ENCODE measurements around the gene MAPK6.
"Not testable (repeated sequence)": the region's sequence is repeated elsewhere in the genome, so short reads cannot be mapped to it uniquely, and the experiment has no call there.

The MAPK6 gene

GRCh38 chr15:52093167-52093538 lies 74.1 kb downstream of the MAPK6 start:
- Mint-ChIP-seq H3K27me3 (ENCODE audit: low read depth) (peaks cover 10% of the 10 kb centered on the region), H3K36me3 (ENCODE audit: low read depth) (peaks cover 6% of the 10 kb centered on the region), H3K9me3 (peaks cover 18% of the 10 kb centered on the region), H3K4me3 (no peak overlapping the region), H3K27ac (no peak overlapping the region), H3K4me1 (ENCODE audit: low read depth) (no peaks in the 10 kb centered on the region)
- no peak for DNase-seq (ENCODE audit: low spot score)

- peaks cover 10% of the 10 kb centered on the region for H3K27me3 Mint-ChIP-seq (ENCODE audit: low read depth)
- no peak overlapping the region for H3K4me3 Mint-ChIP-seq
- H3K4me1 Mint-ChIP-seq (ENCODE audit: low read depth) = no peaks in the 10 kb centered on the region
- H3K9me3 Mint-ChIP-seq = peaks cover 18% of the 10 kb centered on the region
- no peak for DNase-seq (ENCODE audit: low spot score)
- H3K36me3 Mint-ChIP-seq (ENCODE audit: low read depth) = peaks cover 6% of the 10 kb centered on the region
- no peak overlapping the region for H3K27ac Mint-ChIP-seq
Measured at GRCh38 chr15:52093539-52094510, 74.8 kb downstream of the MAPK6 start.

GRCh38 chr15:52094811-52095584 lies 76.0 kb downstream of the MAPK6 start:
- no peaks in the 10 kb centered on the region for H3K4me1 Mint-ChIP-seq (ENCODE audit: low read depth)
- H3K4me3 Mint-ChIP-seq = no peak overlapping the region

GRCh38 chr15:52095597-52096262 lies 76.7 kb downstream of the MAPK6 start:
- H3K27ac Mint-ChIP-seq = no peak overlapping the region
- H3K4me3 Mint-ChIP-seq = no peak overlapping the region
- H3K36me3 Mint-ChIP-seq (ENCODE audit: low read depth) = no peaks in the 10 kb centered on the region
- peaks cover 4% of the 10 kb centered on the region for H3K27me3 Mint-ChIP-seq (ENCODE audit: low read depth)
- DNase-seq (ENCODE audit: low spot score) = no peak
- no peaks in the 10 kb centered on the region for H3K4me1 Mint-ChIP-seq (ENCODE audit: low read depth)
- peaks cover under 1% of the 10 kb centered on the region for H3K9me3 Mint-ChIP-seq

More at GRCh38 chr15:52094811-52095584, 76.0 kb downstream of the MAPK6 start:
- H3K27me3 Mint-ChIP-seq (ENCODE audit: low read depth) = peaks cover 4% of the 10 kb centered on the region
- H3K27ac Mint-ChIP-seq = no peak overlapping the region
- peaks cover 2% of the 10 kb centered on the region for H3K36me3 Mint-ChIP-seq (ENCODE audit: low read depth)
- DNase-seq (ENCODE audit: low spot score) = no peak
- peaks cover 8% of the 10 kb centered on the region for H3K9me3 Mint-ChIP-seq

- not testable (repeated sequence) for H3K27ac Mint-ChIP-seq
Measured at GRCh38 chr15:52096536-52096935, 77.5 kb downstream of the MAPK6 start.

GRCh38 chr15:52097180-52097579 lies 78.2 kb downstream of the MAPK6 start:
- Mint-ChIP-seq H3K4me3 (no peak overlapping the region), H3K4me1 (ENCODE audit: low read depth) (no peaks in the 10 kb centered on the region), H3K9me3 (no peaks in the 10 kb centered on the region), H3K27ac (no peak overlapping the region), H3K27me3 (ENCODE audit: low read depth) (peaks cover 4% of the 10 kb centered on the region), H3K36me3 (ENCODE audit: low read depth) (no peaks in the 10 kb centered on the region)
- DNase-seq (ENCODE audit: low spot score) = no peak

More at GRCh38 chr15:52096536-52096935, 77.5 kb downstream of the MAPK6 start:
- H3K36me3 Mint-ChIP-seq (ENCODE audit: low read depth); DNase-seq (ENCODE audit: low spot score); H3K4me3 Mint-ChIP-seq; H3K27me3 Mint-ChIP-seq (ENCODE audit: low read depth); H3K4me1 Mint-ChIP-seq (ENCODE audit: low read depth); H3K9me3 Mint-ChIP-seq: not testable (repeated sequence)

- no peak for DNase-seq (ENCODE audit: low spot score)
- Mint-ChIP-seq H3K9me3 (no peaks in the 10 kb centered on the region), H3K36me3 (ENCODE audit: low read depth) (no peaks in the 10 kb centered on the region), H3K27ac (no peak overlapping the region), H3K27me3 (ENCODE audit: low read depth) (peaks cover 4% of the 10 kb centered on the region), H3K4me1 (ENCODE audit: low read depth) (no peaks in the 10 kb centered on the region), H3K4me3 (no peak overlapping the region)
Measured at GRCh38 chr15:52098323-52098722, 79.3 kb downstream of the MAPK6 start.

- H3K27ac Mint-ChIP-seq = no peak overlapping the region
- no peak overlapping the region for H3K4me3 Mint-ChIP-seq
- peaks cover 4% of the 10 kb centered on the region for H3K27me3 Mint-ChIP-seq (ENCODE audit: low read depth)
- H3K4me1 Mint-ChIP-seq (ENCODE audit: low read depth) = no peaks in the 10 kb centered on the region
- DNase-seq (ENCODE audit: low spot score) = no peak
- H3K36me3 Mint-ChIP-seq (ENCODE audit: low read depth) = no peaks in the 10 kb centered on the region
- no peaks in the 10 kb centered on the region for H3K9me3 Mint-ChIP-seq
Measured at GRCh38 chr15:52099651-52100272, 80.7 kb downstream of the MAPK6 start.

GRCh38 chr15:52100807-52101442 lies 81.9 kb downstream of the MAPK6 start:
- no peak overlapping the region for H3K4me3 Mint-ChIP-seq
- no peak for DNase-seq (ENCODE audit: low spot score)
- no peak overlapping the region for H3K27ac Mint-ChIP-seq
- no peaks in the 10 kb centered on the region for H3K36me3 Mint-ChIP-seq (ENCODE audit: low read depth)
- H3K9me3 Mint-ChIP-seq = no peaks in the 10 kb centered on the region
- peaks cover 4% of the 10 kb centered on the region for H3K27me3 Mint-ChIP-seq (ENCODE audit: low read depth)
- H3K4me1 Mint-ChIP-seq (ENCODE audit: low read depth) = no peaks in the 10 kb centered on the region

- no peak overlapping the region for H3K27ac Mint-ChIP-seq
Measured at GRCh38 chr15:52101542-52102323, 82.7 kb downstream of the MAPK6 start.

GRCh38 chr15:52102463-52102862 lies 83.4 kb downstream of the MAPK6 start:
- H3K4me3 Mint-ChIP-seq = no peak overlapping the region
- no peaks in the 10 kb centered on the region for H3K4me1 Mint-ChIP-seq (ENCODE audit: low read depth)
- H3K27me3 Mint-ChIP-seq (ENCODE audit: low read depth) = no peaks in the 10 kb centered on the region
- DNase-seq (ENCODE audit: low spot score) = no peak
- H3K36me3 Mint-ChIP-seq (ENCODE audit: low read depth) = no peaks in the 10 kb centered on the region
- no peak overlapping the region for H3K27ac Mint-ChIP-seq
- no peaks in the 10 kb centered on the region for H3K9me3 Mint-ChIP-seq

More at GRCh38 chr15:52101542-52102323, 82.7 kb downstream of the MAPK6 start:
- Mint-ChIP-seq H3K4me1 (ENCODE audit: low read depth) (no peaks in the 10 kb centered on the region), H3K4me3 (no peak overlapping the region), H3K9me3 (no peaks in the 10 kb centered on the region), H3K36me3 (ENCODE audit: low read depth) (no peaks in the 10 kb centered on the region), H3K27me3 (ENCODE audit: low read depth) (peaks cover 4% of the 10 kb centered on the region)
- DNase-seq (ENCODE audit: low spot score) = no peak

- no peak overlapping the region for H3K27ac Mint-ChIP-seq
- no peak for DNase-seq (ENCODE audit: low spot score)
- no peak overlapping the region for H3K4me3 Mint-ChIP-seq
- H3K36me3 Mint-ChIP-seq (ENCODE audit: low read depth) = no peaks in the 10 kb centered on the region
- H3K27me3 Mint-ChIP-seq (ENCODE audit: low read depth) = no peaks in the 10 kb centered on the region
- H3K9me3 Mint-ChIP-seq = no peaks in the 10 kb centered on the region
- H3K4me1 Mint-ChIP-seq (ENCODE audit: low read depth) = no peaks in the 10 kb centered on the region
Measured at GRCh38 chr15:52103217-52104207, 84.5 kb downstream of the MAPK6 start.

All from T-helper 2 cell treated with Interferon-gamma antibody and Interleukin-4, amounts not matched to agents 5 μg/mL and 100 μg/mL, for 36 hours (primary cell).